Bone marrow (tissue), 2 donors: ENCODE measurements around the gene ERO1A.
"Not testable (repeated sequence)": the region's sequence is repeated elsewhere in the genome, so short reads cannot be mapped to it uniquely, and the experiment has no call there.

Source experiments
- DNase-seq, 2 donors: peaks; one replicate each; lab custom pipeline; 2025; lab: John Stamatoyannopoulos, UW

ERO1A gene

GRCh38 chr14:52695481-52696091 lies at the start of gene ERO1A:
TSS of gene ERO1A (minus strand) at chr14:52695558. CDS start at chr14:52695481, 77 bp downstream.
- DNase-seq, result peak; percentile 41 to 64

DNA sequence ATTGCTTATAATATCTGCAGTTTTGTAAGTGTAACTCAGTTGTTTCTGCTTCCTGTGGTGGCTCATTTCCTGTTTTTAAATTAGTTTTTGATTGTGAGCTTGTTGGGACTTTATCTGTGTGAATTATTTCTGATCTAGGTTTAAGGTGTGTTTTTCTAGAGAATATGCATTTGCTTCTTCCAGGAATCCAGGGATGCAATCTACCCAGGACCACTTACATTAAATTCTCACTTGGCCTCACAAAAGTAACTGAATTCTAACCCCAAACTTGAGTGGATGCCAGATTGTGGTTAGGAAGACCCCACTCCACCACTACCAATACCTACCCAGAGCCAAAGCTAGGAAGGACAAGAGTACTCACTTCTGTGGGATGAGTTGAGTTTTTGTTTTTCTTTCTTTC lies 46.5 kb upstream of the ERO1A start:
- DNase-seq, result no peak

GRCh38 chr14:52740751-52741150 lies 45.4 kb upstream of the ERO1A start:
- DNase-seq, result no peak

- no peak for DNase-seq
Observed at GRCh38 chr14:52738409-52738808, 43.1 kb upstream of the ERO1A start.

DNA sequence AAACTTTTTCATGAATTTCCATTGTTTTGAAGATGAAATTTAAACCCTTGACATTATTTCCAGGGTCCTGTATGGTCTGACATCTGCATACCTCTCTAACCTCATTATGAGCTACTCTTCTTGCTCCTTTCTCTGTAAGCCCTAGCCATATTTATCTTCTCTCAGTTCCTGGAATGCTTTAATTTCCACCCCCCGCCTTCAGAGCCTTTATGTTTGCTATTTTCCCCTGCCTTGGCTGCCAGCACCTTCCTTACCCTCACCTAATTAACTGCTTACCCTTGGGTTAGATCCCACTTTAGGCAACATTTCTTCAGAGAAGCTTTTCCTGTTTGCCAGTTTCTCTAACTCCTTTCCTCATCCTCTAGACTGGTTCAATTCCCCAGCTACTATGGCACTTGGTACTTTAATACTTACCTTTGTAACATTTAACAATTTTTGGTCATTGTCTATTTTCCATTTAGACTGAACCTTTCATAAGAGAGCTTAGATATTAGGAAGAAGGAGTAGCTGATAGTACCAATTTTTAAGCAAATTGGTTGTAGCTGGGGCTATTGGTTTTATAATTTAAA lies 40.6 kb upstream of the ERO1A start:
- no peak for DNase-seq

GRCh38 chr14:52733824-52734223 lies 38.5 kb upstream of the ERO1A start:
- DNase-seq, result no peak

- peak in 1 of 2 donors; percentile 40 for DNase-seq
Observed at GRCh38 chr14:52730709-52731111, 35.4 kb upstream of the ERO1A start.

GRCh38 chr14:52729925-52730708 lies 34.8 kb upstream of the ERO1A start, which contains the start of gene STYX:
TSS of gene STYX (plus strand) at chr14:52730166. CDS start at chr14:52730475, 309 bp downstream.
- peak; percentile 94 to 97 for DNase-seq

GRCh38 chr14:52729585-52729924 lies 34.2 kb upstream of the ERO1A start:
- no peak for DNase-seq

DNA sequence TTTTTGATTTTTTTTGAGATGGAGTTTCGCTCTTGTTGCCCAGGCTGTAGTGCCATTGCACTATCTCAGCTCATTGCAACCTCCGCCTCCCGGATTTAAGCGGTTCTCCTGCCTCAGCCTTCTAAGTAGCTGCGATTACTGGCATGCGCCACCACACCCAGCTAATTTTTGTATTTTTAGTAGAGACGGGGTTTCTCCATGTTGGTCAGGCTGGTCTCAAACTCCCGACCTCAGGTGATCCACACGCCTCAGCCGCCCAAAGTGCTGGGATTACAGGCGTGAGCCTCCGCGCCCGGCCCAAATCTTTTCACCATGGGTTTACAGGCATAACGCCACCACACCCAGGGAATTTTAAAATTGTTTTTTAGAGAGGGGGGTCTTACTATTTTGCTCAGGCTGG lies 33.7 kb upstream of the ERO1A start:
- DNase-seq, result not testable (repeated sequence)

DNA sequence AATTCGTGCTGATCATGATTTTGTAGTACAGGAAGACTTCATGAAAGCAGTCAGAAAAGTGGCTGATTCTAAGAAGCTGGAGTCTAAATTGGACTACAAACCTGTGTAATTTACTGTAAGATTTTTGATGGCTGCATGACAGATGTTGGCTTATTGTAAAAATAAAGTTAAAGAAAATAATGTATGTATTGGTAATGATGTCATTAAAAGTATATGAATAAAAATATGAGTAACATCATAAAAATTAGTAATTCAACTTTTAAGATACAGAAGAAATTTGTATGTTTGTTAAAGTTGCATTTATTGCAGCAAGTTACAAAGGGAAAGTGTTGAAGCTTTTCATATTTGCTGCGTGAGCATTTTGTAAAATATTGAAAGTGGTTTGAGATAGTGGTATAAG lies 32.2 kb upstream of the ERO1A start:
- DNase-seq, result not testable (repeated sequence)

DNA sequence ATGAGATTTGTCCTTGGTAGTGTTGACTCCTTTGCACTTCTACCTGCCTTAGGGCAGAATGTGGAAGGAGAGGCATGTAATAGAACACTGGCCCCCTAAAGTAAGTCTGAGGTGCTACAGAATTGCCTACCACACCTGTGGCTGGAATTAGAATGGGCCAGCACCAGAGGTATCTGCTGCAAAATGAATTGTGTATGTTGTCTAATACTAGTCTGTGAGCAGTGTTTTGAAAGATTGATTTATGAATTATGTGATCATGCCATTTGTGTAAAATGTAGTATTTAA lies 28.9 kb upstream of the ERO1A start:
- no peak for DNase-seq

DNA sequence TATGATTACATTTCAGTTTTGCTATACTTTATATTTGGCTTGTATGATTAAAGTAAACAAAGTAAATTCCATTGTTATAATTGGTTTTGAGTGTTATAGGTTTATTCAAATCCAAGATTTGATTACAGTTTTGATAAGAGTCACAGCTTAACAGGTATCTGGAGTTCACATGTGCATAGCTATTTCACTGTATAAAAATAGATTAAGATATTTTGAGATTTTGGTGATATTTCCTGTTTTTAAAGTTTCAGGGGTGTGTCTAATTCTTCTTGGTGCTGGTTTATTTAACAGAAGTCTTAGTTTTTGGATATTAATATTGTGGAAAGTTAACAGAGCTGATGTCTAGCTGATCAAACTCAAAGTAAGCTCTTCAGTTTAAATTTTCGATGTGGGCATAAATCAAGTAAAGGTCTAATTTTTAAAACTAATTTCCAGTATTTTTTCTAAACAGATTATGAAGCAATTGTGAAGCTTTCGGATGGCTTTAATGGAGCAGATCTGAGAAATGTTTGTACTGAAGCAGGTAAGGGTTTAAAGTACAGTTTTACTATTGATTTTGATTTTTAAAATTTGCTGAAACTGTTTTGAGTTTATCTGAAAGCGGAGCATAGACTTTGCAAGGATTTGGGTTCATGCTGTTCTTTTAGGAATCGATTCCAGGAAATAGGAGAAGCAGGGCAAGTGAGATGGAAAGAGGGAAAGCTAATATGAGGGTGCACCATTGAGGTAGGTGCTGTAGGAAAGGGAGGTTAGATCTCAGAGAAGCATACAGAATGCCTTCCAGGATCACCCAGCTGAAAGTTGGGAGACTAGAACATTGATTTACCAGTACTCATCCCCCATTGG lies 28.4 kb upstream of the ERO1A start:
- DNase-seq, result no peak

DNA sequence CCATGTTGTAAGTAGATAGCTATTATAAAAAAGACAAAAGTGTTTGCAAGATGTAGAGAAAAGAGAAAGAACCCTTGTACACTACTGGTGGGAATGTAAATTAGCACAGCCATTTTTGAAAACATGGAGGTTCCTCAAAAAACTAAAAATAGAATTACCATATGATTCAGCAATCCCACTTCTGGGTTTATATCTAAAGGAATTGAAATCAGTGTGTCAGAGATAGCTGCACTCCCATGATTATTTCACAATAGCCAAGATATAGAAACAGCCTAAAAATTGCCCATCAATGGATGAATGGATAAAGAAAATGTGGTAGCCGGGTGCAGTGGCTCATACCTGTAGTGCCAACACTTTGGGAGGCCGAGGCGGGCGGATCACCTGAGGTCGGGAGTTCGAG lies 20.8 kb upstream of the ERO1A start:
- DNase-seq, result no peak

GRCh38 chr14:52711666-52712065 lies 16.3 kb upstream of the ERO1A start:
- no peak for DNase-seq

DNA sequence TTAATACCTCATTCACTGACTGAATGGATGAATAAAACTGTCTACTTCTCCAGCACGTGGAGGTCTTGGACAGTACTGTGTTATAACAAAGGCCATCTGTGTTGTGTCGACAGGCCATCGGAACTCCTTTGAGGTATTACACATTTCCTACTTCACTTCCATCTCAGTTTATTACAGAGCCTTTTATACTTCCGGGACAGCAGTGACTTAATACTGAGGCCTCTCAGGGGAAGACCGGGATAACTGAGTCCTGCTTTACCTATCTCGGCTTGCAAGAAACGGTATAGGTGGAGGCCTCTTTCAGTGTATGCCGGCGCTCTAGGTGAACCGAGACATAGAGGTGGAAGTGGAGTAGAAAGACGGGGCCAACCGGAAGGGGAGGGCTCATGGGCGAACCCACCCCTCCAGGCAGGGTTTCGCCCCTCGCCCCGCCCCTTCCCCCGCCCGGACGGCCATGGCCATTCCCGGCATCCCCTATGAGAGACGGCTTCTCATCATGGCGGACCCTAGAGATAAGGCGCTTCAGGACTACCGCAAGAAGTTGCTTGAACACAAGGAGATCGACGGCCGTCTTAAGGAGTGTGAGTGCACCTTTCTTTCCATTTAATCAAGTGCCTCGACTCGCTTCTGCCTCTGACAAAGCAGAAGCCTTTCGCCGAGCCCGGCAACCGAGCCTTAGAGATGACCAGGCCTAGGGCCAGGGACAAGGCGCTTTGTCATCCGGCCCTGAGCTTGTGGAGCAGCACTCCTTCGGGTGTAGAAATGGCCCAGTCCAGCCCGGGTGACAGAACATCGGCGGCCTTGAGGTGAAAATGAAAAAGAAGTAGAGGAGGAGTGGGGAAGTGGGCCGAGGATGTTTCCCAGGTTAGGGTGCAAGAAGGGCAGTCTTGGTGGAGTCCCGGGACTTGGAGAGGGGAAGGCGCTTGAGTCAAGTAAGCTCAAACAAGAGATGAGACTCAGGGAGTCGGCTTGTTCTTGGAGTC lies 11.7 kb upstream of the ERO1A start, which contains the start of gene PSMC6:
Gene PSMC6 (plus strand): TSS at position 477 of the 983 bp plus-strand sequence. CDS start 20 bp downstream, at position 497.
- DNase-seq, result peak; percentile 76 to 89

DNA sequence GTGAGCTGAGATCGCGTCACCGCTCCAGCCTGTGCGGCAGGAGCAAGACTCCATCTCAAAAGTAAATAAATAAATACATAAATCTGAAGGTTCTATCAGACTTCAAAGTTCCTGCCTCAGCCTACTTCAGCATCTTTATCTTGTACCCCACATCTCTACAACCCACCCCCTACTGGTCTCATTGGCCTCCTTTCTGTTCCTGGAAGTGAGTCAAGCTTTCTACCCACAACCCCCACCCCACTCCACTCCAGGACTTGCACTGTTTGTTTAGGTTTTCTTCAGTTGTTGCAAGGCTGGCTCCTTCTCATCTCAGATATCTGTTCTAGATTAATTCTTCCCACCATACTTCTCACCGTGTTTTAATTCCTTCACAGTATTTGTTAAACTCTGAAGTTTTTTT lies 10.9 kb upstream of the ERO1A start:
- DNase-seq, result peak in 1 of 2 donors; percentile 46

DNA sequence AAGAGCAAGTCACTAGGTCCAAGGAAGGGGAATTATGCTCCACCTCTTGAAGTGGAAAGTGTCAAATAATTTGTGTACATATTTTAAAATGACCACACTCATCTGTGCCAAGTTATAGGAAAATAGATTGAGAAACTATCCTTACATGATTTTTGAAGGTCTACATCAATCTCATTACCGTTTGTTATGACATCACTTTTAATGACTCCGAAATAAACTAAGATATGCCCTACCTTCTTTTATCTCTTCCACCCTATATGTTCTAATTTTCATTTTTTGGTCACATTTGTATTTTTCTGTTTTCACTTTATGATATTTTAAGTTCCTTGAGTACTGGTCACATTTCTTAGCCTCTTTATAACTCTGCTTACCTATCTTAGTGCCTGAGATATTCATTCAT lies 8.3 kb upstream of the ERO1A start:
- DNase-seq, result no peak

DNA sequence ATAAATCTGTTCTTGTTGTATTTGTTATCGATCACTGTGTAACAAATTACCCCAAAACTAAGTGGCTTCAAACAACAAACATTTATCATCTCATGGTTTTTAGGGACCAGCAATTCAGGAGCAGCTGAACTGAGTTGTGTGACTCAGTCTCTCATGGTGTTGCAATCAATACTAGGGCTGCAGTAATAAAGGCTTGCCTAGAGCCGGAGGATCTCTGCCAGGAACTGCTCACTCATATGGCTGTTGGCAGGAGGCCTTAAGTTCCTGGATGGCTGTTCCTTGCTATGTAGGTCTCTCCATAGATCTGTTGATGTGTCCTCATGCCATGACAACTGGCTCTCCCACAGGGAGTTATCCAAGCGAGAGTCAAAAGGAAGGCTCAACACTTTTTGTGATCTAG lies 7.9 kb upstream of the ERO1A start:
- peak in 1 of 2 donors; percentile 15 for DNase-seq

DNA sequence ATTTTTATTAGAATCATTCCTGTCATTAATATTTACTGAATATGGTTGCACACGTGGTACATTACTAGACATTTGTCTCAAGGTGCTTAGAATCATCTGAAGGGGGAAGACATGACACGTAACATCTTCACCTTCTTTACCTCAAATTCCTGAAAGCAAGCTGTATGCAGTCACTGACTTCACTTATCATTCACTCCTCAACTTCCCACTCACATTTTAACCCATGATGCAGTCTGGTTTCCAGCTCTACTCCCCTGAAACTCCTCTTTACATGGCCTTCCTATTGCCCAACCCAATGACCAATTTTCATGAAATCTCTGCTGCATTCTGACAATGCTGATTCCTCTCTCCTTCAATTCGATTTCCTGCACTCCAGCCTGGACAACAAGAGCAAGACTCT lies 5.9 kb upstream of the ERO1A start:
- DNase-seq, result no peak

DNA sequence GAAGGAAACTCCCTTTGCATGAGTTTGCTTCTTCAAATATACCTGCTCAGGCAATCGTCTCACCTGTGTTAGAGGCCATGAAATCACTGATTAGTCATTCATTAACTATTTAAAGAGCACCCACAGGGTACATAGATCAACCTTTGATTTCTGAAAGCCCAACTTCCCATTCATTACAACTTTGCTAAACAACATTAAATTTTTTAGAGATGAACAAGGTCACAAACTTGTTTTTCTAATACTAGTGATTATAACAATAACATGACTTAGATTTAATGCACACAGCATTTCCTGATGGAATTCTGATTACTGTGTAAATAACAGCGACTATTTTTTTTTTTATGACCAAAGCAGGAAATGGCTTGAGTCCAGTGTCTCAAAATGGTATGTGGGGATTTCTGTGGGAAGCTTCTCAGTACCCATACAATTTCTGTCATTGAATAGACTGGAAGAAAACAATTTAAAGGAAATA lies 5.4 kb upstream of the ERO1A start:
- no peak for DNase-seq
